Heart left ventricle (tissue), 13 donors: ENCODE measurements around the gene BOK.

Source experiments
- CTCF ChIP-seq, 12 donors: fragments of 200-600 bp; sonication (generic) in 4 of 12; IDR thresholded peaks; one replicate each; pipeline versions ENCODE4 v1.5.0 to v1.8.0; 2018 to 2022; ENCODE audit warnings: antibody characterized with exemption in 12 of 12, mild to moderate bottlenecking in 5 of 12
- POLR2A ChIP-seq, 2 donors: fragments of 450-650 bp; IDR thresholded peaks; one replicate each; pipeline ENCODE4 v1.6.1; 2017; ENCODE audit warnings: antibody characterized with exemption in 2 of 2, mild to moderate bottlenecking in 2 of 2, moderate library complexity in 2 of 2
- donor health status: ischemic (EF 13 %, LVEDD 7.1; RV severe dilation, severe dysfunction).
- donor health status: DM: no; HTN: yes; CAD: no.
- donor health status: DM: no; HTN: no; CAD: no.
- donor health status: ischemic (EF 25% LVEDD 6.9; RV normal size, moderate dysfunction).
- donor health status: ischemic (EF 25% LVEDD 5.7; RV mildly dilated, moderate dysfunction).
- donor health status: ischemic (EF 35%, LVEDD 5.7; RV mildly dilated, moderate dysfunction).
- donor health status: nonischemic (EF 11% LVEDD 7.7; RV severe dilation, severe dysfunction).
- donor health status: DM: yes; HTN: yes; CAD: no.
- donor health status: PGD.
- donor health status: ischemic (EF 29% LVEDD 5.4; RV normal size, mild dysfunction).
- donor health status: nonischemic (EF 23%, LVEDD 6.1; RV moderate dilation, normal function).

GRCh38 chr2:241582328-241582727 lies 23.8 kb downstream of the BOK start:
- TF ChIP-seq CTCF (IDR thresholded peaks at IDR 0.05) (no peak), POLR2A (IDR thresholded peaks at IDR 0.05) (no peak)
